Ascending aorta (tissue), 2 donors: ENCODE measurements around the gene STPG1. TPM values are rescaled to one million over a fixed set of nuclear protein-coding genes. Genes with fewer than 3 reads are reported as not detected.

Experiments used
- DNase-seq, 2 donors: peaks; one replicate each; pipeline ENCODE4 v3.0.0-alpha.2; 2019; ENCODE audit warnings: low spot score in 2 of 2
- H3K27ac ChIP-seq, 2 donors: fragments of 200-600 bp; sonication (generic); one replicate each; pipeline ENCODE4 v1.5.1; 2016 to 2017; ENCODE audit warnings: mild to moderate bottlenecking in 1 of 2
- H3K27me3 ChIP-seq: fragments of 200-600 bp; sonication (generic); one replicate; pipeline ENCODE4 v1.5.1; 2017
- H3K36me3 ChIP-seq, 2 donors: fragments of 200-600 bp; sonication (generic); one replicate each; pipeline ENCODE4 v1.5.1; 2016
- H3K4me1 ChIP-seq, 2 donors: fragments of 200-600 bp; sonication (generic); one replicate each; pipeline ENCODE4 v1.5.1; 2016 to 2017; ENCODE audit warnings: mild to moderate bottlenecking in 1 of 2
- H3K4me3 ChIP-seq, 2 donors: fragments of 200-600 bp; sonication (generic); one replicate each; pipeline ENCODE4 v1.5.1; 2016 to 2017; ENCODE audit warnings: mild to moderate bottlenecking in 1 of 2
- H3K9me3 ChIP-seq, 2 donors: fragments of 200-600 bp; sonication (generic); one replicate each; pipeline ENCODE4 v1.5.1; 2016
- CTCF ChIP-seq, 3 experiments: fragments of 200-600 bp in 2 of 3; fragments of 450-650 bp in 1 of 3; sonication (generic) in 2 of 3; IDR thresholded peaks; one replicate each; pipeline ENCODE4 v1.5.1; 2016 to 2019; ENCODE audit warnings: antibody characterized with exemption in 3 of 3, mild to moderate bottlenecking in 1 of 3, moderate library complexity in 1 of 3
- intact Hi-C: fragments of 100-400 bp; cut with DNase I; formaldehyde crosslinking; loops from one replicate; pipeline ENCODE4 v1.15.1; 2023
- total RNA-seq: library from RNA; depleted of rRNA; stranded (reverse); fragments of >200 nt; gene quantifications from one replicate; pipeline ENCODE4 v1.1.0, GENCODE V29; 2016

Gene STPG1
- total RNA-seq, 1 donor from 2014 or later = 11.0 TPM

GRCh38 chr1:24339996-24340395 lies 73.6 kb downstream of the STPG1 start:
- no peak overlapping the region for H3K4me3 ChIP-seq
- TF ChIP-seq CTCF (IDR thresholded peaks at IDR 0.05) = no peak
- intact Hi-C loops = no loop called here
- no peaks in the 10 kb centered on the region for H3K27me3 ChIP-seq
- no peaks in the 10 kb centered on the region for H3K4me1 ChIP-seq
- no peak overlapping the region for H3K27ac ChIP-seq
- H3K36me3 ChIP-seq = no peaks in the 10 kb centered on the region
- no peaks in the 10 kb centered on the region for H3K9me3 ChIP-seq
- DNase-seq = no peak

GRCh38 chr1:24338447-24338846 lies 75.1 kb downstream of the STPG1 start:
- DNase-seq = no peak
- Histone ChIP-seq H3K9me3 (no peaks in the 10 kb centered on the region), H3K36me3 (no peaks in the 10 kb centered on the region), H3K4me1 (no peaks in the 10 kb centered on the region), H3K27me3 (no peaks in the 10 kb centered on the region), H3K27ac (no peak overlapping the region), H3K4me3 (no peak overlapping the region)
- intact Hi-C loops = no loop called here
- no peak for TF ChIP-seq CTCF (IDR thresholded peaks at IDR 0.05)

GRCh38 chr1:24337455-24337854 lies 76.1 kb downstream of the STPG1 start:
- Histone ChIP-seq H3K9me3 (no peaks in the 10 kb centered on the region), H3K4me1 (no peaks in the 10 kb centered on the region), H3K36me3 (no peaks in the 10 kb centered on the region), H3K4me3 (no peak overlapping the region), H3K27ac (no peak overlapping the region), H3K27me3 (no peaks in the 10 kb centered on the region)
- intact Hi-C loops = no loop called here
- TF ChIP-seq CTCF (IDR thresholded peaks at IDR 0.05) = no peak
- no peak for DNase-seq

GRCh38 chr1:24336075-24336474 lies 77.5 kb downstream of the STPG1 start:
- Histone ChIP-seq H3K4me3 (no peak overlapping the region), H3K36me3 (no peaks in the 10 kb centered on the region), H3K4me1 (no peaks in the 10 kb centered on the region), H3K9me3 (no peaks in the 10 kb centered on the region), H3K27me3 (no peaks in the 10 kb centered on the region), H3K27ac (no peak overlapping the region)
- TF ChIP-seq CTCF (IDR thresholded peaks at IDR 0.05) = no peak
- intact Hi-C loops = no loop called here
- no peak for DNase-seq

GRCh38 chr1:24331961-24332673 lies 81.5 kb downstream of the STPG1 start:
- H3K9me3 ChIP-seq = no peaks in the 10 kb centered on the region
- DNase-seq = no peak
- H3K27ac ChIP-seq = no peak overlapping the region
- no peaks in the 10 kb centered on the region for H3K4me1 ChIP-seq
- H3K27me3 ChIP-seq = no peaks in the 10 kb centered on the region
- TF ChIP-seq CTCF (IDR thresholded peaks at IDR 0.05) = no peak
- H3K36me3 ChIP-seq = no peaks in the 10 kb centered on the region
- intact Hi-C loops = no loop called here
- H3K4me3 ChIP-seq = no peak overlapping the region
